ENCODE results near the gene SLC23A2.

DNA sequence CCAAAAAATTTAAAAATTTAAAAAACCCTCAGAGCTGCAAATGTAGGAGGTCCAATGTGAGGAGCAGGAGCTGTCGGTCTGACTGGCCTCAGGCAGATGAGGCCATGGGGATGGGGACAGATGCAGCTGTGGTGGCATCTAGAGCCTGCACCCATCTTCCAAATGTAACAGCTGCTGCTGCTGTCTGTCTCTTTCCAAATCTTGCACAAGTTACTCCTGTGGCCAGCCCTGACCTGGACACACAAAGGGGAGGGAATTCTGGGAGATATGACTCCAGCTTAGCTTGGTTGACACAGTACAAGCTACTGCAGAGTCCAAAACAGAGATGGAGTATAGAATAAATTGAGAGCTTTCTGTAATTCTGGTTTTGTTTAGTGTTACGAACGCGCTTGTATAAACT is 164.4 kb downstream of the SLC23A2 start:
- TF ChIP-seq, protein P1, sequence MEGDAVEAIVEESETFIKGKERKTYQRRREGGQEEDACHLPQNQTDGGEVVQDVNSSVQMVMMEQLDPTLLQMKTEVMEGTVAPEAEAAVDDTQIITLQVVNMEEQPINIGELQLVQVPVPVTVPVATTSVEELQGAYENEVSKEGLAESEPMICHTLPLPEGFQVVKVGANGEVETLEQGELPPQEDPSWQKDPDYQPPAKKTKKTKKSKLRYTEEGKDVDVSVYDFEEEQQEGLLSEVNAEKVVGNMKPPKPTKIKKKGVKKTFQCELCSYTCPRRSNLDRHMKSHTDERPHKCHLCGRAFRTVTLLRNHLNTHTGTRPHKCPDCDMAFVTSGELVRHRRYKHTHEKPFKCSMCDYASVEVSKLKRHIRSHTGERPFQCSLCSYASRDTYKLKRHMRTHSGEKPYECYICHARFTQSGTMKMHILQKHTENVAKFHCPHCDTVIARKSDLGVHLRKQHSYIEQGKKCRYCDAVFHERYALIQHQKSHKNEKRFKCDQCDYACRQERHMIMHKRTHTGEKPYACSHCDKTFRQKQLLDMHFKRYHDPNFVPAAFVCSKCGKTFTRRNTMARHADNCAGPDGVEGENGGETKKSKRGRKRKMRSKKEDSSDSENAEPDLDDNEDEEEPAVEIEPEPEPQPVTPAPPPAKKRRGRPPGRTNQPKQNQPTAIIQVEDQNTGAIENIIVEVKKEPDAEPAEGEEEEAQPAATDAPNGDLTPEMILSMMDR (IDR thresholded peaks at IDR 0.05; ENCODE audit: low read depth, low read length, poor library complexity, severe bottlenecking), result no peak
- TF ChIP-seq EZH2phosphoT487 (IDR thresholded peaks at IDR 0.05; ENCODE audit: borderline replicate concordance, low read length), result no peak
